DND-41 (cell line): ENCODE data around the gene GINS2.

ENCODE experiments used
- EZH2 ChIP-seq: IDR thresholded peaks from 3 replicates; pipeline ENCODE4 v1.6.1; 2012; ENCODE audit warnings: borderline replicate concordance, low read depth, mild to moderate bottlenecking, moderate library complexity, low read length, inconsistent platforms; ENCODE audit not compliant: severe bottlenecking
- TF ChIP-seq, protein P1 (sequence below): IDR thresholded peaks from 2 replicates; pipeline ENCODE4 v1.5.1; 2012; ENCODE audit warnings: borderline replicate concordance, low read length, moderate library complexity, mild to moderate bottlenecking; ENCODE audit not compliant: poor library complexity, severe bottlenecking; ENCODE audit errors: extremely low read depth

DNA sequence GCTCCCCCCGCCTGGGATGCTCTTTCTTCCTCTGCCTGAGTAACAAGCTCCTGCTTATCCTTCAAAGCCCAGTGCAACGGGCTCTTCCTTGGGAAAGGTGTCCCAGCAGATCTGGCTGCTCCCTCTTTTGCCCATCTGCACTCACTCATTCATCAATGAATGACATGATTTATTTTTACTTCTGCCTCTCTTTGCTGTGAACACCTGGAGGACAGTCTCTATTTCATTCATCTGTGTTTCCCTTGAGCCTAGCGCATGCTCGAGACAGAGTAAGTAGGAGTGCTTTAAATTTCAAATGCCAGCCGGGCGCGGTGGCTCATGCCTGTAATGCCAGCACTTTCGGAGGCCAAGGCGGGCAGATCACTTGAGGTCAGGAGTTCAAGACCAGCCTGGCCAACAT is 22.0 kb upstream of the GINS2 start:
- TF ChIP-seq, protein P1, sequence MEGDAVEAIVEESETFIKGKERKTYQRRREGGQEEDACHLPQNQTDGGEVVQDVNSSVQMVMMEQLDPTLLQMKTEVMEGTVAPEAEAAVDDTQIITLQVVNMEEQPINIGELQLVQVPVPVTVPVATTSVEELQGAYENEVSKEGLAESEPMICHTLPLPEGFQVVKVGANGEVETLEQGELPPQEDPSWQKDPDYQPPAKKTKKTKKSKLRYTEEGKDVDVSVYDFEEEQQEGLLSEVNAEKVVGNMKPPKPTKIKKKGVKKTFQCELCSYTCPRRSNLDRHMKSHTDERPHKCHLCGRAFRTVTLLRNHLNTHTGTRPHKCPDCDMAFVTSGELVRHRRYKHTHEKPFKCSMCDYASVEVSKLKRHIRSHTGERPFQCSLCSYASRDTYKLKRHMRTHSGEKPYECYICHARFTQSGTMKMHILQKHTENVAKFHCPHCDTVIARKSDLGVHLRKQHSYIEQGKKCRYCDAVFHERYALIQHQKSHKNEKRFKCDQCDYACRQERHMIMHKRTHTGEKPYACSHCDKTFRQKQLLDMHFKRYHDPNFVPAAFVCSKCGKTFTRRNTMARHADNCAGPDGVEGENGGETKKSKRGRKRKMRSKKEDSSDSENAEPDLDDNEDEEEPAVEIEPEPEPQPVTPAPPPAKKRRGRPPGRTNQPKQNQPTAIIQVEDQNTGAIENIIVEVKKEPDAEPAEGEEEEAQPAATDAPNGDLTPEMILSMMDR, result no peak
- TF ChIP-seq EZH2, result no peak
